WERI-Rb-1 (cell line): ENCODE results near the gene FAM124A.

ENCODE experiments used
- DNase-seq: peaks from one replicate; pipeline ENCODE4 v3.0.0-alpha.2; 2020
- H3K27ac ChIP-seq: fragments of 250-450 bp; sonication (Bioruptor Pico); 2 replicates; pipeline ENCODE4 v1.5.1; 2020; ENCODE audit warnings: mild to moderate bottlenecking, moderate library complexity
- H3K27me3 ChIP-seq: fragments of 250-450 bp; sonication (Bioruptor Pico); 2 replicates; pipeline ENCODE4 v1.5.1; 2021; ENCODE audit warnings: mild to moderate bottlenecking, low read depth, moderate library complexity; ENCODE audit not compliant: insufficient read depth, severe bottlenecking
- H3K36me3 ChIP-seq: fragments of 250-450 bp; sonication (Bioruptor Pico); 2 replicates; pipeline ENCODE4 v1.5.1; 2020; ENCODE audit warnings: mild to moderate bottlenecking, moderate library complexity
- H3K4me3 ChIP-seq: 2 replicates; pipeline ENCODE4 v1.5.1; 2011; ENCODE audit warnings: low read depth, mild to moderate bottlenecking, control low read depth, low read length
- H3K9me3 ChIP-seq: fragments of 250-450 bp; sonication (Bioruptor Pico); 2 replicates; pipeline ENCODE4 v1.5.1; 2021; ENCODE audit warnings: mild to moderate bottlenecking, moderate library complexity; ENCODE audit not compliant: severe bottlenecking
- CTCF ChIP-seq: IDR thresholded peaks from 2 replicates; pipeline ENCODE4 v1.5.1; 2011; ENCODE audit warnings: low read depth, mild to moderate bottlenecking, control low read depth, inconsistent platforms, low read length

FAM124A gene

GRCh38 chr13:51255556-51255955 lies 33.4 kb downstream of the FAM124A start:
- H3K27me3 ChIP-seq, result no peaks in the 10 kb centered on the region
- DNase-seq, result no peak
- no peak overlapping the region for H3K4me3 ChIP-seq
- no peak overlapping the region for H3K27ac ChIP-seq
- H3K36me3 ChIP-seq, result peaks cover 22% of the 10 kb centered on the region
- no peak for TF ChIP-seq CTCF
- H3K9me3 ChIP-seq, result no peaks in the 10 kb centered on the region

- Histone ChIP-seq H3K27ac (no peak overlapping the region), H3K4me3 (no peak overlapping the region), H3K9me3 (no peaks in the 10 kb centered on the region), H3K27me3 (no peaks in the 10 kb centered on the region), H3K36me3 (peaks cover 21% of the 10 kb centered on the region)
- no peak for TF ChIP-seq CTCF
- DNase-seq, result no peak
These were observed 35.0 kb downstream of the FAM124A start for GRCh38 chr13:51257187-51257586.

GRCh38 chr13:51258612-51259548 lies 36.7 kb downstream of the FAM124A start:
- TF ChIP-seq CTCF, result no peak
- H3K9me3 ChIP-seq, result no peaks in the 10 kb centered on the region
- no peak overlapping the region for H3K4me3 ChIP-seq
- peaks cover 10% of the 10 kb centered on the region for H3K36me3 ChIP-seq
- no peak overlapping the region for H3K27ac ChIP-seq
- H3K27me3 ChIP-seq, result no peaks in the 10 kb centered on the region
- DNase-seq, result no peak

GRCh38 chr13:51260154-51260553 lies 38.0 kb downstream of the FAM124A start:
- Histone ChIP-seq H3K4me3 (no peak overlapping the region), H3K27ac (no peak overlapping the region), H3K27me3 (no peaks in the 10 kb centered on the region), H3K9me3 (no peaks in the 10 kb centered on the region), H3K36me3 (peaks cover 10% of the 10 kb centered on the region)
- no peak for TF ChIP-seq CTCF
- DNase-seq, result no peak

GRCh38 chr13:51261610-51262249 lies 39.5 kb downstream of the FAM124A start:
- no peak for DNase-seq
- Histone ChIP-seq H3K27ac (no peak overlapping the region), H3K27me3 (no peaks in the 10 kb centered on the region), H3K9me3 (no peaks in the 10 kb centered on the region), H3K36me3 (peaks cover 9% of the 10 kb centered on the region), H3K4me3 (no peak overlapping the region)
- no peak for TF ChIP-seq CTCF
